HUES48 (cell line): ENCODE measurements around the gene TNNI3.

Experiments
- H3K27ac ChIP-seq: one replicate; pipeline ENCODE4 v1.7.0; 2013; ENCODE audit warnings: low read depth, low read length, inconsistent platforms
- H3K27me3 ChIP-seq: 2 replicates; pipeline ENCODE4 v1.6.1; 2013; ENCODE audit warnings: mild to moderate bottlenecking, low read length; ENCODE audit not compliant: control insufficient read depth, insufficient read depth
- H3K36me3 ChIP-seq: 2 replicates; pipeline ENCODE4 v1.6.1; 2013; ENCODE audit warnings: low read length; ENCODE audit not compliant: control insufficient read depth, insufficient read depth
- H3K4me1 ChIP-seq: 2 replicates; pipeline ENCODE4 v1.6.1; 2013; ENCODE audit warnings: mild to moderate bottlenecking, low read length; ENCODE audit not compliant: control insufficient read depth, insufficient read depth
- H3K4me3 ChIP-seq: 2 replicates; pipeline ENCODE4 v1.5.1; 2013; ENCODE audit warnings: mild to moderate bottlenecking, low read depth, low read length
- H3K9ac ChIP-seq: 2 replicates; pipeline ENCODE4 v1.6.1; 2013; ENCODE audit warnings: mild to moderate bottlenecking, low read depth, low read length, moderate library complexity
- H3K9me3 ChIP-seq: 2 replicates; pipeline ENCODE4 v1.6.1; 2013; ENCODE audit warnings: low read length; ENCODE audit not compliant: control insufficient read depth, insufficient read depth

The TNNI3 gene

GRCh38 chr19:55186080-55186479 lies 28.5 kb upstream of the TNNI3 start:
- Histone ChIP-seq H3K36me3 (no peaks in the 10 kb centered on the region), H3K27me3 (peaks cover 11% of the 10 kb centered on the region), H3K9me3 (no peaks in the 10 kb centered on the region), H3K9ac (no peak overlapping the region), H3K27ac (no peak overlapping the region), H3K4me3 (no peak overlapping the region), H3K4me1 (no peaks in the 10 kb centered on the region)

GRCh38 chr19:55181740-55182139 lies 24.2 kb upstream of the TNNI3 start:
- H3K9me3 ChIP-seq, result no peaks in the 10 kb centered on the region
- H3K9ac ChIP-seq, result no peak overlapping the region
- no peak overlapping the region for H3K4me3 ChIP-seq
- no peak overlapping the region for H3K27ac ChIP-seq
- H3K27me3 ChIP-seq, result peaks cover 32% of the 10 kb centered on the region
- peaks cover 4% of the 10 kb centered on the region; the same call in 1 of the 2 replicates for H3K4me1 ChIP-seq
- no peaks in the 10 kb centered on the region for H3K36me3 ChIP-seq

GRCh38 chr19:55179606-55180484 lies 22.3 kb upstream of the TNNI3 start, which contains the start of gene SYT5:
Gene SYT5, minus strand, starts transcription at chr19:55180289. Its CDS starts 1,248 bp downstream, at chr19:55179041.
- peak within 1 kb of the TSS; percentile 75 for H3K4me3 ChIP-seq
- H3K9me3 ChIP-seq, result no peaks in the 10 kb centered on the region
- H3K4me1 ChIP-seq, result peaks cover 7% of the 10 kb centered on the region; the same call in 1 of the 2 replicates
- peak within 1 kb of the TSS; percentile 32 for H3K27ac ChIP-seq
- no peaks in the 10 kb centered on the region for H3K36me3 ChIP-seq
- H3K9ac ChIP-seq, result no peak within 1 kb of the TSS
- H3K27me3 ChIP-seq, result peaks cover 46% of the 10 kb centered on the region

GRCh38 chr19:55178781-55179599 lies 21.5 kb upstream of the TNNI3 start:
- H3K27me3 ChIP-seq, result peaks cover 51% of the 10 kb centered on the region
- H3K36me3 ChIP-seq, result no peaks in the 10 kb centered on the region
- H3K27ac ChIP-seq, result peak overlapping the region; percentile 32
- peaks cover 7% of the 10 kb centered on the region; the same call in 1 of the 2 replicates for H3K4me1 ChIP-seq
- no peaks in the 10 kb centered on the region for H3K9me3 ChIP-seq
- peak overlapping the region; percentile 75 for H3K4me3 ChIP-seq
- no peak overlapping the region for H3K9ac ChIP-seq

- Histone ChIP-seq H3K4me1 (peaks cover 13% of the 10 kb centered on the region; the same call in 1 of the 2 replicates), H3K9me3 (no peaks in the 10 kb centered on the region), H3K27me3 (peaks cover 63% of the 10 kb centered on the region)
Observed at GRCh38 chr19:55176076-55176475, 18.5 kb upstream of the TNNI3 start.

GRCh38 chr19:55175117-55175867 lies 17.8 kb upstream of the TNNI3 start:
- H3K9ac ChIP-seq, result no peak overlapping the region
- H3K4me3 ChIP-seq, result no peak overlapping the region
- no peaks in the 10 kb centered on the region for H3K36me3 ChIP-seq
- no peaks in the 10 kb centered on the region for H3K9me3 ChIP-seq
- H3K27me3 ChIP-seq, result peaks cover 63% of the 10 kb centered on the region
- no peak overlapping the region for H3K27ac ChIP-seq
- peaks cover 13% of the 10 kb centered on the region; the same call in 1 of the 2 replicates for H3K4me1 ChIP-seq

More at GRCh38 chr19:55176076-55176475, 18.5 kb upstream of the TNNI3 start:
- Histone ChIP-seq H3K27ac (no peak overlapping the region), H3K9ac (no peak overlapping the region), H3K36me3 (no peaks in the 10 kb centered on the region), H3K4me3 (no peak overlapping the region)

- Histone ChIP-seq H3K27me3 (peaks cover 65% of the 10 kb centered on the region), H3K27ac (no peak overlapping the region)
Observed at GRCh38 chr19:55174425-55175116, 17.0 kb upstream of the TNNI3 start.

GRCh38 chr19:55173714-55174409 lies 16.3 kb upstream of the TNNI3 start:
- peaks cover 62% of the 10 kb centered on the region for H3K27me3 ChIP-seq
- H3K9ac ChIP-seq, result no peak overlapping the region
- H3K36me3 ChIP-seq, result no peaks in the 10 kb centered on the region
- peak overlapping the region; percentile 72 for H3K4me3 ChIP-seq
- no peaks in the 10 kb centered on the region for H3K9me3 ChIP-seq
- peaks cover 9% of the 10 kb centered on the region; the same call in 1 of the 2 replicates for H3K4me1 ChIP-seq
- H3K27ac ChIP-seq, result no peak overlapping the region

More at GRCh38 chr19:55174425-55175116, 17.0 kb upstream of the TNNI3 start:
- Histone ChIP-seq H3K4me1 (peaks cover 12% of the 10 kb centered on the region; the same call in 1 of the 2 replicates), H3K9ac (no peak overlapping the region), H3K36me3 (no peaks in the 10 kb centered on the region), H3K9me3 (no peaks in the 10 kb centered on the region), H3K4me3 (peak overlapping the region; percentile 72; the same call in 1 of the 2 replicates)

GRCh38 chr19:55173186-55173713 lies 15.7 kb upstream of the TNNI3 start:
- Histone ChIP-seq H3K27me3 (peaks cover 62% of the 10 kb centered on the region), H3K9me3 (no peaks in the 10 kb centered on the region), H3K4me3 (peak overlapping the region; percentile 72), H3K36me3 (no peaks in the 10 kb centered on the region), H3K4me1 (peaks cover 9% of the 10 kb centered on the region; the same call in 1 of the 2 replicates), H3K27ac (no peak overlapping the region), H3K9ac (no peak overlapping the region)
